CD4-positive, alpha-beta T cell (primary cell): Measurements from ENCODE around the gene TXNDC2. TPM values are rescaled to one million over a fixed set of nuclear protein-coding genes. Genes with fewer than 3 reads are reported as not detected.

Source experiments
- ATAC-seq: fragments of 200-7000 bp; cut with Tn5 transposase; one replicate; pipeline ENCODE4 v1.10.0; 2022; ENCODE audit warnings: mild to moderate bottlenecking; ENCODE audit not compliant: poor library complexity
- CTCF ChIA-PET: fragments of 350-600 bp; sonication (Branson Sonifier 250); formaldehyde crosslinking; loops from one replicate; lab custom pipeline; 2021; ENCODE audit warnings: antibody characterized with exemption, inconsistent platforms; lab: Charles Lee
- POLR2A ChIA-PET: fragments of 350-600 bp; sonication (Branson Sonifier 250); formaldehyde crosslinking; loops from one replicate; lab custom pipeline; 2021; ENCODE audit warnings: antibody characterized with exemption, inconsistent platforms; lab: Charles Lee
- DNase-seq, 14 experiments: peaks; one replicate each; pipeline ENCODE4 v3.0.0-alpha.2; 2013 to 2020; ENCODE audit warnings: mixed read lengths in 2 of 14
- H3K27ac ChIP-seq, 2 donors: one replicate each; pipeline versions ENCODE4 v1.5.1 to v1.7.0; 2013; ENCODE audit warnings: low read length in 2 of 2, low read depth in 1 of 2, mild to moderate bottlenecking in 1 of 2
- H3K27me3 ChIP-seq, 2 experiments: 1 replicate in 1 of 2; 2 replicates in 1 of 2; pipeline versions ENCODE4 v1.6.1 to v1.7.0; 2013; ENCODE audit warnings: low read length in 2 of 2, control low read depth in 1 of 2, mild to moderate bottlenecking in 1 of 2, moderate library complexity in 1 of 2; ENCODE audit not compliant: insufficient read depth in 2 of 2, control insufficient read depth in 1 of 2
- H3K36me3 ChIP-seq: one replicate; pipeline ENCODE4 v1.6.1; 2013; ENCODE audit warnings: low read length, control low read depth; ENCODE audit not compliant: insufficient read depth
- H3K4me1 ChIP-seq: one replicate; pipeline ENCODE4 v1.6.1; 2013; ENCODE audit warnings: low read length, control low read depth; ENCODE audit not compliant: insufficient read depth
- H3K4me3 ChIP-seq: one replicate; pipeline ENCODE4 v1.5.1; 2013; ENCODE audit warnings: mild to moderate bottlenecking, low read length, moderate library complexity
- H3K9me3 ChIP-seq, 2 experiments: 1 replicate in 1 of 2; 2 replicates in 1 of 2; pipeline versions ENCODE4 v1.6.1 to v1.7.0; 2013; ENCODE audit warnings: low read length in 2 of 2, mild to moderate bottlenecking in 2 of 2, control low read depth in 1 of 2, moderate library complexity in 1 of 2; ENCODE audit not compliant: control insufficient read depth in 1 of 2, insufficient read depth in 1 of 2
- H3K27ac Mint-ChIP-seq: one replicate; pipeline ENCODE4 v1.8.0; 2020; ENCODE audit warnings: mixed read lengths
- H3K27me3 Mint-ChIP-seq: one replicate; pipeline ENCODE4 v1.8.0; 2021; ENCODE audit warnings: mixed read lengths
- H3K36me3 Mint-ChIP-seq: one replicate; pipeline ENCODE4 v1.8.0; 2021; ENCODE audit warnings: low read depth, mixed read lengths
- H3K4me1 Mint-ChIP-seq: one replicate; pipeline ENCODE4 v1.8.0; 2021; ENCODE audit warnings: low read depth, mixed read lengths
- H3K4me3 Mint-ChIP-seq: one replicate; pipeline ENCODE4 v1.8.0; 2020; ENCODE audit warnings: mild to moderate bottlenecking, mixed read lengths
- H3K9me3 Mint-ChIP-seq: one replicate; pipeline ENCODE4 v1.8.0; 2020; ENCODE audit warnings: mixed read lengths
- CTCF ChIP-seq: fragments of 200-600 bp; IDR thresholded peaks from one replicate; pipeline ENCODE4 v1.8.0; 2022; ENCODE audit warnings: antibody characterized with exemption, mild to moderate bottlenecking
- intact Hi-C, 2 experiments: fragments of 100-400 bp; cut with DNase I in 1 of 2; cut with micrococcal nuclease in 1 of 2; formaldehyde crosslinking; loops; one replicate each; pipeline versions ENCODE4 v1.15.1 to v1.9.0; 2023 to 2025; cut with DNase I, micrococcal nuclease
- total RNA-seq, 174 experiments: library from RNA in 2 of 174; stranded (reverse) in 2 of 174; gene quantifications; one replicate each; pipeline ENCODE4 v1.2.3 and lab custom pipeline; 2021 to 2026

The TXNDC2 gene
- total RNA-seq, 2 experiments from 2014 or later, result not detected

DNA sequence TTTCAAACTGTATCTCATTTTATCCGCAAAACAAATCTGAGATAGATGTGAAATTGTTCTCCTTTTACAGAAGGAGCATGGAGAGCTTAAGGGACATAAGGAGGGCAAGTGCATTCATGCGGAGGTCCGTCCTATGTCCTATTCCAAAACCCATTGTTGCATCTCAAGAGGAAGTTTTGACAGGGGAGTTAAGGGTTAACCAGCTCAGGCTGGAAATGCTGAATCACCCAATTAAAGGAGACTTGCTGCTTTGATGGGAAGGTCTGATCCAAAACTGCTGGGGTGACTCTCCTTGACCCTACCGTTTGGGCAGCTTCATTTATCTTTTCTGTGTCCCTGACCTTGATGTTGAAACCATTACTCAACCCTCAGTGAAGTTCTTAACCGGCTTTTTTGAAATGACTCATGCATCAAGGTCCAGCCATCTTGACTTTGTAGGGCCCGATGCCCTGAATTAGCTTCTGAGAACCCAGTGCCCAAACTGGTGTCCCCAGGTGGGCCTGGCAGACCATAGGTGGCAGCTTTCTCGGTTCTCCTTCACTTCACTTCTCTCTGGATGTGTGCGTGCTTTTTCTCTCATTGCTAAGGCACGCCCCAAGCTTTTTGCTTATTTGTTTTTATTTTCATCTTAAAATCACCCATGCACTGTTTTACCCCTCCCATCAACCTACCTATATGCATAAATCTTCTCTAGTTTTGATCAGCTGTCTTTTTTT is 15.9 kb upstream of the TXNDC2 start:
- H3K4me3 ChIP-seq, result no peak overlapping the region
- Mint-ChIP-seq H3K27me3 (peaks cover 27% of the 10 kb centered on the region), H3K9me3 (peaks cover 9% of the 10 kb centered on the region), H3K4me3 (no peak overlapping the region), H3K36me3 (no peaks in the 10 kb centered on the region), H3K4me1 (no peaks in the 10 kb centered on the region), H3K27ac (no peak overlapping the region)
- ATAC-seq, result no peak
- ChIA-PET CTCF (no interaction called here), POLR2A (no interaction called here)
- TF ChIP-seq CTCF, result no peak
- intact Hi-C loops, result no loop called here
- no peak overlapping the region for H3K27ac ChIP-seq
- H3K4me1 ChIP-seq, result no peaks in the 10 kb centered on the region
- H3K36me3 ChIP-seq, result no peaks in the 10 kb centered on the region
- DNase-seq, result peak in 2 of 14 experiments; percentile 27 to 32
- H3K27me3 ChIP-seq, result peaks cover 0 to 2% of the 10 kb centered on the region in 2 experiments
- H3K9me3 ChIP-seq, result peaks cover 11 to 19% of the 10 kb centered on the region in 2 experiments

DNA sequence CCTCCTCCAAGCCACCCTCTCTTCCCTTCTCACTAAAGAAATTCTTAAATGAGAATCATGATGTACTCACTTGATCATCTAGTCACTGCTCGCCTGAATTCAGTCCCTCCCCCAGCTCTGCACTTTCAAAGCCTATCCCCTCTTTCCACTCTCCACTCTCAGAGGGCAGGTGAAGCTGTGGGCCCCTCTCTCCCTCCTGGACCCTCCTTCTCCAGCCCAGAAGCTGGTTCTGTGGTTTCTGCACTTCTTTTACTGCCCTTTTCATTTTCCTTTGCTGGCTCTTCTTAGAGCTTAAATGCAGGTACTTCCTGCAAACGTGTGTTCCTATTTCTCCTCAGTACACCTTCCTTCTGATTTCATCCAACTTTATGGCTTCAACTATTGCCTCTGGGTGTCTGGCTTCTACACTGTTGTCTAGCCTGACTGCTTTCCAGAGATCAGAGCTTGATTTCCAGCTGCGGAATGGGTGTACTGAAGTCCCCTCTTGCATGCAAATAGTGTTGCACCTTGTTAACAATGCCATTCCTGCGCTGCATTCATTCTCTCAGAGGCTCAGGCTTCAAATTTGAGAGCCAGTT is 15.3 kb upstream of the TXNDC2 start:
- CTCF ChIA-PET, result no interaction called here
- no peak for TF ChIP-seq CTCF
- Histone ChIP-seq H3K27me3 (peaks cover 0 to 2% of the 10 kb centered on the region in 2 experiments), H3K4me3 (no peak overlapping the region), H3K27ac (no peak overlapping the region), H3K36me3 (no peaks in the 10 kb centered on the region), H3K4me1 (no peaks in the 10 kb centered on the region), H3K9me3 (peaks cover 8 to 12% of the 10 kb centered on the region in 2 experiments)
- Mint-ChIP-seq H3K4me3 (no peak overlapping the region), H3K27ac (no peak overlapping the region), H3K27me3 (peaks cover 33% of the 10 kb centered on the region), H3K36me3 (no peaks in the 10 kb centered on the region), H3K9me3 (peaks cover 7% of the 10 kb centered on the region), H3K4me1 (no peaks in the 10 kb centered on the region)
- intact Hi-C loops, result no loop called here
- ATAC-seq, result no peak
- POLR2A ChIA-PET, result no interaction called here
- DNase-seq, result no peak

DNA sequence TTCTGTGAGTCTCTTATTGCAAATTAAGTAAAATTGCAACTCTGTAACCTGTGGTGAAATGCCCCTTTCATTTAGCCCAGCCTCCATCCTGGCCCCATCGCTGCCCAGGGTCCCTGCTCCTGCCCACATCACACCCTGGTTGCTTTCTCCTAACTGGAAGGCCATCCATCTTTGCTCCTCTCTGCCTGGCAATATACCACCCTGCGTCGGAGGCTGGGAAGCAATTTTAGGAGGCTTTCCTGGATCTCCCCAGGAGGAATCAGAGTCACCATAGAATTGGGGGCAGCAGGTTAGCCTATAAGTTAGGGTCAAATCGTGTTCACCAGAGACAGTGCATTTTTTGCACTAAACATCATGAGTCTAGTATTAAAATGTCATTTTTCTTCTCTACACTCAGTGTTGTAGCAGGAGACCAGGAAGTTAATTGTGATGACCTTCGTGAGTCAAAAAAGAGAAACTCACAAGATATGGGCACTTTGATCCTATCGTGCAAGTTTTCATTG is 14.5 kb upstream of the TXNDC2 start:
- POLR2A ChIA-PET, result no interaction called here
- H3K4me1 ChIP-seq, result no peaks in the 10 kb centered on the region
- Mint-ChIP-seq H3K36me3 (no peaks in the 10 kb centered on the region), H3K27me3 (peaks cover 27% of the 10 kb centered on the region), H3K4me3 (no peak overlapping the region), H3K27ac (no peak overlapping the region), H3K4me1 (no peaks in the 10 kb centered on the region), H3K9me3 (no peaks in the 10 kb centered on the region)
- no peak overlapping the region for H3K27ac ChIP-seq
- H3K9me3 ChIP-seq, result peaks cover 5% of the 10 kb centered on the region in 2 experiments
- peaks cover 0 to 2% of the 10 kb centered on the region in 2 experiments for H3K27me3 ChIP-seq
- DNase-seq, result no peak
- no peak for TF ChIP-seq CTCF
- no peaks in the 10 kb centered on the region for H3K36me3 ChIP-seq
- CTCF ChIA-PET, result no interaction called here
- ATAC-seq, result no peak
- intact Hi-C loops, result no loop called here
- no peak overlapping the region for H3K4me3 ChIP-seq
